ENCODE measurements around the gene ATP8B4.

- TF ChIP-seq POLR2A (IDR thresholded peaks at IDR 0.05; ENCODE audit: low read depth) (no peak), CTCF (IDR thresholded peaks at IDR 0.05) (no peak)
Observed at GRCh38 chr15:49863431-49864224, 255.4 kb downstream of the ATP8B4 start.

All from esophagus muscularis mucosa (tissue), 3 donors.